HepG2 (cell line): Measurements from ENCODE around the gene H1-8. TPM values are rescaled to one million over a fixed set of nuclear protein-coding genes. Genes with fewer than 3 reads are reported as not detected.

Experiments used
- DNMT1 ChIP-seq: sonication (generic); formaldehyde crosslinking; IDR thresholded peaks from 2 replicates; pipeline ENCODE4 v1.5.1; 2020; ENCODE audit warnings: mild to moderate bottlenecking, missing genetic modification reagents
- HOXA7 ChIP-seq: sonication (generic); formaldehyde crosslinking; IDR thresholded peaks from 2 replicates; pipeline ENCODE4 v1.8.1; 2022; ENCODE audit warnings: mild to moderate bottlenecking, missing genetic modification reagents, moderate library complexity
- ZBTB7A ChIP-seq: sonication (generic); formaldehyde crosslinking; IDR thresholded peaks from 2 replicates; pipeline ENCODE4 v1.8.0; 2022; ENCODE audit warnings: mild to moderate bottlenecking, missing genetic modification reagents
- ZNF557 ChIP-seq: sonication (generic); formaldehyde crosslinking; IDR thresholded peaks from 2 replicates; pipeline ENCODE4 v1.4.0; 2020; ENCODE audit warnings: missing genetic modification reagents
- polyA plus RNA-seq, 8 experiments: library from polyadenylated mRNA; depleted of rRNA in 3 of 8; stranded (reverse) in 7 of 8; unstranded in 1 of 8; fragments of >200 nt; fragmentation: Illumina TruSeq in 4 of 8; extraction: Trizol in 4 of 8; gene quantifications; 2 replicates each; pipeline versions ENCODE4 v1.2.1 to v1.2.3, GENCODE V29; 2011 to 2016; ENCODE audit warnings: low read depth in 4 of 8, missing spikeins in 1 of 8, mixed read lengths in 1 of 8; ENCODE audit not compliant: insufficient read depth in 1 of 8
- total RNA-seq, 5 experiments: library from RNA; depleted of rRNA; stranded (reverse); fragments of >200 nt; fragmentation: Illumina TruSeq; extraction: Trizol; gene quantifications; 2 replicates each; pipeline ENCODE4 v1.2.3, GENCODE V29; 2016; ENCODE audit warnings: low read depth in 1 of 5
- TF ChIP-seq, protein P1 (sequence below), 2 experiments: sonication (generic) in 1 of 2; formaldehyde crosslinking in 1 of 2; IDR thresholded peaks; 2 replicates each; pipeline versions ENCODE4 v1.4.0 to v1.6.1; 2016 to 2020; ENCODE audit warnings: borderline replicate concordance in 1 of 2, low read depth in 1 of 2, mild to moderate bottlenecking in 1 of 2, missing genetic modification reagents in 1 of 2
- TF ChIP-seq, protein P2 (sequence below): sonication (generic); formaldehyde crosslinking; conservative IDR thresholded peaks from 2 replicates; pipeline ENCODE4 v1.4.0; 2020; ENCODE audit warnings: missing genetic modification reagents
- TF ChIP-seq, protein P3 (sequence below): sonication (generic); formaldehyde crosslinking; IDR thresholded peaks from 2 replicates; pipeline ENCODE4 v1.4.0; 2020; ENCODE audit warnings: missing genetic modification reagents, borderline replicate concordance
- TF ChIP-seq, protein P4 (sequence below): sonication (generic); formaldehyde crosslinking; IDR thresholded peaks from 2 replicates; pipeline ENCODE4 v1.4.0; 2020; ENCODE audit warnings: mild to moderate bottlenecking, low read depth, missing genetic modification reagents

H1-8 gene
- total and polyA plus RNA-seq, 2 of the 13 experiments (the other 11 are each of a cell fraction or from before 2014, with no cell fraction given) = 0.08 TPM; not detected in 1

DNA sequence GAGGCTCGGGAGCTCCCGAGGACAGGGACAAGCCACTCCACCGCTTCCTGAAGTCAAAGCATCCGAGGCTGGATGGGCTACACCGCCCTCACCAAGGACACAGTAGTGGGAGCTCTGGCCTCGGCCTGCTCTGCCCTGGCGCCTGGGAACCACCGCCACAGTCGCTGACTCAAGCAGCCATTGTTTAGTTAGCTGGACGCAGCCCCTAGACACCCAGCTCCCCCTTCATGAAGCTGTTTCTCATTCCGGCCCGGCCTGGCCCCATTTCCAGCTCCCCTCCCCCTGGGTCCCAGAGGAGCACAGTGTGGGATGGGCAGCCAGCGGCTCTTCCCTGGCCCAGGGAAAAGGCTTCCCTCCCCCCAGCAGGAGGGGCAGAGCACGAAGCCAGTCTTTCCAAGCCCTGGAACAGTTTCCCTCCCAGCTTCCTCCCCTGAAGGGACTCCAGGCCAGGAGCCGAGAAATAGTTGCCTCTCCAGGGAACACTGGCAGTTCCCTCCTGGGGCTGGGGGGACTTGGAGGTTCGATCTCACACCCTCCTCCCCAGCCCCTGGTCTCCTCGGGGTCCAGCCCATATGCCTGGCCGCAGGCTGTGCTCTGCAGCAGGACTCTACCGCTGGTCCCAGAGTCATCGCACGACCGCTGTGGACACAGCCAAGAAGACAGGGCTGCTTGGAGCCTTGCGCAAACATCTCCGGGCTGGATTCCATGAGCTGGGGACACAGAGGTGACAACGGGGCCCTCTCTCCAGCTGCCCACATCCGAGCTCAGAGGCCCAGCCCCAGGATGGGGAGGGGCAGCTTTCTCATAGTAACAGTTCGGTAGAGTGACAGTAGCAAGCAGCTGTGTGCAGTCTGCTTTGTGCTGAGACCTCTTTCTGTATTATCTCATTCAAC lies 53.5 kb downstream of the H1-8 start (continued):
- TF ChIP-seq, protein P1, sequence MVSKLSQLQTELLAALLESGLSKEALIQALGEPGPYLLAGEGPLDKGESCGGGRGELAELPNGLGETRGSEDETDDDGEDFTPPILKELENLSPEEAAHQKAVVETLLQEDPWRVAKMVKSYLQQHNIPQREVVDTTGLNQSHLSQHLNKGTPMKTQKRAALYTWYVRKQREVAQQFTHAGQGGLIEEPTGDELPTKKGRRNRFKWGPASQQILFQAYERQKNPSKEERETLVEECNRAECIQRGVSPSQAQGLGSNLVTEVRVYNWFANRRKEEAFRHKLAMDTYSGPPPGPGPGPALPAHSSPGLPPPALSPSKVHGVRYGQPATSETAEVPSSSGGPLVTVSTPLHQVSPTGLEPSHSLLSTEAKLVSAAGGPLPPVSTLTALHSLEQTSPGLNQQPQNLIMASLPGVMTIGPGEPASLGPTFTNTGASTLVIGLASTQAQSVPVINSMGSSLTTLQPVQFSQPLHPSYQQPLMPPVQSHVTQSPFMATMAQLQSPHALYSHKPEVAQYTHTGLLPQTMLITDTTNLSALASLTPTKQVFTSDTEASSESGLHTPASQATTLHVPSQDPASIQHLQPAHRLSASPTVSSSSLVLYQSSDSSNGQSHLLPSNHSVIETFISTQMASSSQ (IDR thresholded peaks at IDR 0.05; ENCODE audit: low read depth) = peak; percentile 12; the same call in 1 of the 2 replicates
- TF ChIP-seq, protein P1 (CRISPR knock-in tag; IDR thresholded peaks at IDR 0.05; ENCODE audit: borderline replicate concordance) = peak; percentile 56; the same call in 1 of the 2 replicates
- TF ChIP-seq, protein P2, sequence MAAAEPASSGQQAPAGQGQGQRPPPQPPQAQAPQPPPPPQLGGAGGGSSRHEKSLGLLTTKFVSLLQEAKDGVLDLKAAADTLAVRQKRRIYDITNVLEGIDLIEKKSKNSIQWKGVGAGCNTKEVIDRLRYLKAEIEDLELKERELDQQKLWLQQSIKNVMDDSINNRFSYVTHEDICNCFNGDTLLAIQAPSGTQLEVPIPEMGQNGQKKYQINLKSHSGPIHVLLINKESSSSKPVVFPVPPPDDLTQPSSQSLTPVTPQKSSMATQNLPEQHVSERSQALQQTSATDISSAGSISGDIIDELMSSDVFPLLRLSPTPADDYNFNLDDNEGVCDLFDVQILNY = no peak
- TF ChIP-seq ZBTB7A (CRISPR knock-in tag) = 0 out of 2 replicates have a peak, but pooled peaks have one; percentile 47
- peak; percentile 64; the same call in 1 of the 2 replicates for TF ChIP-seq ZNF557 (CRISPR knock-in tag)
- no peak for TF ChIP-seq DNMT1 (CRISPR knock-in tag)
- TF ChIP-seq, protein P3, sequence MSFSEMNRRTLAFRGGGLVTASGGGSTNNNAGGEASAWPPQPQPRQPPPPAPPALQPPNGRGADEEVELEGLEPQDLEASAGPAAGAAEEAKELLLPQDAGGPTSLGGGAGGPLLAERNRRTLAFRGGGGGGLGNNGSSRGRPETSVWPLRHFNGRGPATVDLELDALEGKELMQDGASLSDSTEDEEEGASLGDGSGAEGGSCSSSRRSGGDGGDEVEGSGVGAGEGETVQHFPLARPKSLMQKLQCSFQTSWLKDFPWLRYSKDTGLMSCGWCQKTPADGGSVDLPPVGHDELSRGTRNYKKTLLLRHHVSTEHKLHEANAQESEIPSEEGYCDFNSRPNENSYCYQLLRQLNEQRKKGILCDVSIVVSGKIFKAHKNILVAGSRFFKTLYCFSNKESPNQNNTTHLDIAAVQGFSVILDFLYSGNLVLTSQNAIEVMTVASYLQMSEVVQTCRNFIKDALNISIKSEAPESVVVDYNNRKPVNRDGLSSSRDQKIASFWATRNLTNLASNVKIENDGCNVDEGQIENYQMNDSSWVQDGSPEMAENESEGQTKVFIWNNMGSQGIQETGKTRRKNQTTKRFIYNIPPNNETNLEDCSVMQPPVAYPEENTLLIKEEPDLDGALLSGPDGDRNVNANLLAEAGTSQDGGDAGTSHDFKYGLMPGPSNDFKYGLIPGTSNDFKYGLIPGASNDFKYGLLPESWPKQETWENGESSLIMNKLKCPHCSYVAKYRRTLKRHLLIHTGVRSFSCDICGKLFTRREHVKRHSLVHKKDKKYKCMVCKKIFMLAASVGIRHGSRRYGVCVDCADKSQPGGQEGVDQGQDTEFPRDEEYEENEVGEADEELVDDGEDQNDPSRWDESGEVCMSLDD (CRISPR knock-in tag) = no peak
- TF ChIP-seq, protein P4, sequence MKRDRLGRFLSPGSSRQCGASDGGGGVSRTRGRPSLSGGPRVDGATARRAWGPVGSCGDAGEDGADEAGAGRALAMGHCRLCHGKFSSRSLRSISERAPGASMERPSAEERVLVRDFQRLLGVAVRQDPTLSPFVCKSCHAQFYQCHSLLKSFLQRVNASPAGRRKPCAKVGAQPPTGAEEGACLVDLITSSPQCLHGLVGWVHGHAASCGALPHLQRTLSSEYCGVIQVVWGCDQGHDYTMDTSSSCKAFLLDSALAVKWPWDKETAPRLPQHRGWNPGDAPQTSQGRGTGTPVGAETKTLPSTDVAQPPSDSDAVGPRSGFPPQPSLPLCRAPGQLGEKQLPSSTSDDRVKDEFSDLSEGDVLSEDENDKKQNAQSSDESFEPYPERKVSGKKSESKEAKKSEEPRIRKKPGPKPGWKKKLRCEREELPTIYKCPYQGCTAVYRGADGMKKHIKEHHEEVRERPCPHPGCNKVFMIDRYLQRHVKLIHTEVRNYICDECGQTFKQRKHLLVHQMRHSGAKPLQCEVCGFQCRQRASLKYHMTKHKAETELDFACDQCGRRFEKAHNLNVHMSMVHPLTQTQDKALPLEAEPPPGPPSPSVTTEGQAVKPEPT = peak; percentile 67; the same call in 1 of the 2 replicates
- TF ChIP-seq HOXA7 = no peak
